Effector memory CD4-positive, alpha-beta T cell (primary cell): ENCODE data around the gene ARHGAP6.
A peak's percentile ranks its signal among the peaks of the same experiment; 100 is the strongest.

ENCODE experiments used
- DNase-seq, 3 donors: peaks; one replicate each; pipeline ENCODE4 v3.0.0-alpha.2; 2020
- H3K27ac ChIP-seq: 2 replicates; pipeline ENCODE4 v1.7.0; 2013; ENCODE audit warnings: mild to moderate bottlenecking, low read length, moderate library complexity; ENCODE audit not compliant: insufficient read depth, poor library complexity, severe bottlenecking
- H3K27me3 ChIP-seq: replicated peaks from 2 replicates; pipeline ENCODE4 v1.7.0; 2013; ENCODE audit warnings: mild to moderate bottlenecking, low read length; ENCODE audit not compliant: insufficient read depth, control insufficient read depth, poor library complexity, severe bottlenecking
- H3K36me3 ChIP-seq: 2 replicates; pipeline ENCODE4 v1.7.0; 2013; ENCODE audit warnings: mild to moderate bottlenecking, low read length, moderate library complexity; ENCODE audit not compliant: control insufficient read depth, insufficient read depth
- H3K4me1 ChIP-seq: 2 replicates; pipeline ENCODE4 v1.7.0; 2013; ENCODE audit warnings: low read length, mild to moderate bottlenecking; ENCODE audit not compliant: control insufficient read depth, insufficient read depth, poor library complexity, severe bottlenecking
- H3K4me3 ChIP-seq: 2 replicates; pipeline ENCODE4 v1.7.0; 2013; ENCODE audit warnings: low read length, low read depth, mild to moderate bottlenecking; ENCODE audit not compliant: insufficient read depth, poor library complexity, severe bottlenecking
- H3K9me3 ChIP-seq: 2 replicates; pipeline ENCODE4 v1.7.0; 2013; ENCODE audit warnings: mild to moderate bottlenecking, low read length, moderate library complexity; ENCODE audit not compliant: control insufficient read depth

The ARHGAP6 gene

GRCh38 chrX:11558972-11559371 is 106.7 kb downstream of the ARHGAP6 start:
- no peaks in the 10 kb centered on the region for H3K4me1 ChIP-seq
- H3K9me3 ChIP-seq, result no peaks in the 10 kb centered on the region
- DNase-seq, result peak; percentile 0 to 20 (median 1)
- H3K27me3 ChIP-seq, result no peaks in the 10 kb centered on the region
- no peak overlapping the region for H3K4me3 ChIP-seq
- H3K27ac ChIP-seq, result no peak overlapping the region
- H3K36me3 ChIP-seq, result no peaks in the 10 kb centered on the region

GRCh38 chrX:11557120-11557519 is 108.6 kb downstream of the ARHGAP6 start:
- no peak overlapping the region for H3K27ac ChIP-seq
- H3K27me3 ChIP-seq, result no peaks in the 10 kb centered on the region
- H3K4me1 ChIP-seq, result no peaks in the 10 kb centered on the region
- H3K9me3 ChIP-seq, result no peaks in the 10 kb centered on the region
- DNase-seq, result no peak
- H3K4me3 ChIP-seq, result no peak overlapping the region
- no peaks in the 10 kb centered on the region for H3K36me3 ChIP-seq

- no peaks in the 10 kb centered on the region for H3K27me3 ChIP-seq
- H3K27ac ChIP-seq, result no peak overlapping the region
- H3K4me3 ChIP-seq, result no peak overlapping the region
- H3K4me1 ChIP-seq, result no peaks in the 10 kb centered on the region
- no peak for DNase-seq
- no peaks in the 10 kb centered on the region for H3K9me3 ChIP-seq
- H3K36me3 ChIP-seq, result no peaks in the 10 kb centered on the region
Observed at GRCh38 chrX:11555759-11556158, 110.0 kb downstream of the ARHGAP6 start.

- DNase-seq, result no peak
- Histone ChIP-seq H3K27ac (no peak overlapping the region), H3K9me3 (no peaks in the 10 kb centered on the region), H3K4me3 (no peak overlapping the region), H3K4me1 (no peaks in the 10 kb centered on the region), H3K27me3 (no peaks in the 10 kb centered on the region), H3K36me3 (no peaks in the 10 kb centered on the region)
Observed at GRCh38 chrX:11553594-11553993, 112.1 kb downstream of the ARHGAP6 start.

GRCh38 chrX:11551151-11551550 is 114.6 kb downstream of the ARHGAP6 start:
- Histone ChIP-seq H3K9me3 (no peaks in the 10 kb centered on the region), H3K27me3 (no peaks in the 10 kb centered on the region), H3K4me3 (no peak overlapping the region), H3K36me3 (no peaks in the 10 kb centered on the region), H3K4me1 (no peaks in the 10 kb centered on the region), H3K27ac (no peak overlapping the region)
- no peak for DNase-seq

- Histone ChIP-seq H3K9me3 (no peaks in the 10 kb centered on the region), H3K27ac (no peak overlapping the region), H3K4me1 (no peaks in the 10 kb centered on the region), H3K36me3 (no peaks in the 10 kb centered on the region), H3K4me3 (no peak overlapping the region), H3K27me3 (no peaks in the 10 kb centered on the region)
- DNase-seq, result no peak
Observed at GRCh38 chrX:11546917-11547316, 118.8 kb downstream of the ARHGAP6 start.

- H3K27me3 ChIP-seq, result no peaks in the 10 kb centered on the region
- no peaks in the 10 kb centered on the region for H3K4me1 ChIP-seq
- H3K9me3 ChIP-seq, result no peaks in the 10 kb centered on the region
- H3K36me3 ChIP-seq, result no peaks in the 10 kb centered on the region
- no peak overlapping the region for H3K27ac ChIP-seq
- no peak overlapping the region for H3K4me3 ChIP-seq
- no peak for DNase-seq
Observed at GRCh38 chrX:11543249-11543648, 122.5 kb downstream of the ARHGAP6 start.

GRCh38 chrX:11541510-11541909 is 124.2 kb downstream of the ARHGAP6 start:
- no peak for DNase-seq
- Histone ChIP-seq H3K36me3 (no peaks in the 10 kb centered on the region), H3K9me3 (no peaks in the 10 kb centered on the region), H3K27ac (no peak overlapping the region), H3K4me1 (no peaks in the 10 kb centered on the region), H3K27me3 (no peaks in the 10 kb centered on the region), H3K4me3 (no peak overlapping the region)

- Histone ChIP-seq H3K4me3 (no peak overlapping the region), H3K9me3 (no peaks in the 10 kb centered on the region), H3K4me1 (no peaks in the 10 kb centered on the region), H3K27me3 (no peaks in the 10 kb centered on the region), H3K27ac (no peak overlapping the region), H3K36me3 (no peaks in the 10 kb centered on the region)
- no peak for DNase-seq
Observed at GRCh38 chrX:11540532-11541377, 125.0 kb downstream of the ARHGAP6 start.

- no peak for DNase-seq
Observed at GRCh38 chrX:11537141-11537540, 128.6 kb downstream of the ARHGAP6 start.

More at GRCh38 chrX:11537141-11537540, 128.6 kb downstream of the ARHGAP6 start:
- Histone ChIP-seq H3K4me3 (no peak overlapping the region), H3K27me3 (no peaks in the 10 kb centered on the region), H3K4me1 (no peaks in the 10 kb centered on the region), H3K27ac (no peak overlapping the region), H3K9me3 (no peaks in the 10 kb centered on the region), H3K36me3 (no peaks in the 10 kb centered on the region)
